Liver (tissue), 9 donors: Measurements from ENCODE around the gene CCKAR. TPM values are rescaled to one million over a fixed set of nuclear protein-coding genes. Genes with fewer than 3 reads are reported as not detected.

ENCODE experiments used
- DNase-seq: peaks from one replicate; pipeline ENCODE4 v3.0.0-alpha.2; 2017; ENCODE audit warnings: low spot score
- H3K27ac ChIP-seq, 2 donors: one replicate each; pipeline ENCODE4 v1.7.0; 2013; ENCODE audit warnings: inconsistent platforms in 2 of 2, low read length in 2 of 2, control low read depth in 1 of 2, low read depth in 1 of 2, mild to moderate bottlenecking in 1 of 2
- H3K27me3 ChIP-seq, 4 donors: one replicate each; pipeline versions ENCODE4 v1.6.1 to v1.7.0; 2013; ENCODE audit warnings: low read length in 3 of 4, inconsistent platforms in 1 of 4, mild to moderate bottlenecking in 1 of 4, moderate library complexity in 1 of 4; ENCODE audit not compliant: control insufficient read depth in 4 of 4, insufficient read depth in 4 of 4
- H3K36me3 ChIP-seq, 4 donors: one replicate each; pipeline versions ENCODE4 v1.6.1 to v1.7.0; 2013; ENCODE audit warnings: low read length in 3 of 4, mild to moderate bottlenecking in 3 of 4, low read depth in 1 of 4, moderate library complexity in 1 of 4; ENCODE audit not compliant: control insufficient read depth in 4 of 4, insufficient read depth in 3 of 4
- H3K4me1 ChIP-seq, 4 donors: one replicate each; pipeline versions ENCODE4 v1.6.1 to v1.7.0; 2013; ENCODE audit warnings: low read length in 3 of 4, mild to moderate bottlenecking in 3 of 4, moderate library complexity in 1 of 4; ENCODE audit not compliant: control insufficient read depth in 4 of 4, insufficient read depth in 4 of 4
- H3K4me3 ChIP-seq, 3 donors: one replicate each; pipeline versions ENCODE4 v1.6.1 to v1.7.0; 2013; ENCODE audit warnings: low read length in 3 of 3, control low read depth in 1 of 3, low read depth in 1 of 3, mild to moderate bottlenecking in 1 of 3
- H3K9ac ChIP-seq, 2 donors: one replicate each; pipeline ENCODE4 v1.7.0; 2013; ENCODE audit warnings: low read length in 2 of 2, mild to moderate bottlenecking in 2 of 2, moderate library complexity in 2 of 2, control low read depth in 1 of 2, low read depth in 1 of 2
- H3K9me3 ChIP-seq, 4 donors: one replicate each; pipeline versions ENCODE4 v1.6.1 to v1.7.0; 2013; ENCODE audit warnings: low read length in 3 of 4; ENCODE audit not compliant: control insufficient read depth in 4 of 4
- EGR1 ChIP-seq, 2 donors: IDR thresholded peaks; 2 replicates each; pipeline ENCODE4 v1.6.1; 2016 to 2018; ENCODE audit warnings: antibody characterized with exemption in 2 of 2, low read depth in 2 of 2
- FOXA2 ChIP-seq: IDR thresholded peaks from 2 replicates; pipeline ENCODE4 v1.6.1; 2016; ENCODE audit warnings: antibody characterized with exemption
- GABPA ChIP-seq, 2 donors: IDR thresholded peaks in 1 of 2; conservative IDR thresholded peaks in 1 of 2; 2 replicates each; pipeline ENCODE4 v1.6.1; 2016; ENCODE audit warnings: antibody characterized with exemption in 2 of 2, mild to moderate bottlenecking in 1 of 2, moderate library complexity in 1 of 2
- HNF4G ChIP-seq: IDR thresholded peaks from 2 replicates; pipeline ENCODE4 v1.6.1; 2016; ENCODE audit warnings: antibody characterized with exemption
- RAD21 ChIP-seq, 2 donors: IDR thresholded peaks; 2 replicates each; pipeline ENCODE4 v1.6.1; 2016; ENCODE audit warnings: antibody characterized with exemption in 2 of 2, mild to moderate bottlenecking in 2 of 2
- RXRA ChIP-seq, 2 donors: IDR thresholded peaks; 2 replicates each; pipeline ENCODE4 v1.6.1; 2017 to 2018; ENCODE audit warnings: antibody characterized with exemption in 2 of 2, mild to moderate bottlenecking in 1 of 2
- YY1 ChIP-seq: IDR thresholded peaks from 2 replicates; pipeline ENCODE4 v1.6.1; 2016; ENCODE audit warnings: antibody characterized with exemption, mild to moderate bottlenecking
- WGBS: extraction: QIAGEN DNeasy Blood & Tissue Kit; methylation state at CpG from one replicate; pipeline ENCODE4 v1.1.7; 2013; 5-methylcytosine and 5-hydroxymethylcytosine counted together
- polyA plus RNA-seq, 2 donors: library from polyadenylated mRNA; stranded (reverse) in 1 of 2; unstranded in 1 of 2; fragments of 200-250 nt in 1 of 2; fragments of >200 nt in 1 of 2; fragmentation: Nextera tagmentation in 1 of 2; extraction: Ambion mirVana in 1 of 2; gene quantifications; one replicate each; pipeline versions ENCODE4 v1.2.1 to v1.2.3, GENCODE V29; 2013 to 2015
- total RNA-seq, 2 donors: library from RNA; depleted of rRNA; stranded (reverse); fragments of >200 nt; gene quantifications; one replicate each; pipeline ENCODE4 v1.2.3, GENCODE V29; 2014
- TF ChIP-seq, protein P1 (sequence below): IDR thresholded peaks from 2 replicates; pipeline ENCODE4 v1.6.1; 2016; ENCODE audit warnings: antibody characterized with exemption
- TF ChIP-seq, protein P2 (sequence below): IDR thresholded peaks from 2 replicates; pipeline ENCODE4 v1.6.1; 2016; ENCODE audit warnings: antibody characterized with exemption, mild to moderate bottlenecking
- TF ChIP-seq, protein P3 (sequence below): fragments of 150-350 bp; IDR thresholded peaks from 2 replicates; pipeline ENCODE4 v1.5.1; 2017; ENCODE audit warnings: improper control_type of control experiment, low read depth, low read length; ENCODE audit not compliant: missing input control
- donor health status: healthy.
- donor health status: healthy.
- donor health status: healthy.
- donor health status: healthy.
- donor health status: healthy.

Gene CCKAR
- total and polyA plus RNA-seq, 4 donors = not detected

DNA sequence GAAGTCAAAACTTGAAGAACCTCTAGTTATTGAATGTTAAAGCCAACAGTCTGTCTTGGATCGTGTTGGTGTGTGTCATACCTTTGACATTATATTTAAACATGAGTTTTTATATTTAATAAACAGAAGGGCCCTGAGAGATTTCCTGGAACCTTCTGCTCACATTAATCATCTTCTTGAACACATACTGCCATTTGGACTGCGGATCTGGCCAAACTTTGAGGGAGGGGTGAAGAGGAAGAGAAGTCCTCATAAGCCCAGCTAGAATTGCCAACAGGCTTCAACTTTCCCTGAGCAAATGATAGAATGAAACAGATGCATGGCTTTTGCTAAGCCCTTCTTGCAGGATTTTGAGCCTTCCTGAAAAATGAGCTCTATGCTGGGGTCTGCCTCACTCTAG, 27.4 kb downstream of the CCKAR start:
- Histone ChIP-seq H3K27ac (no peak overlapping the region), H3K4me1 (no peaks in the 10 kb centered on the region), H3K4me3 (no peak overlapping the region), H3K9ac (no peak overlapping the region), H3K27me3 (no peaks in the 10 kb centered on the region), H3K36me3 (no peaks in the 10 kb centered on the region), H3K9me3 (no peaks in the 10 kb centered on the region)
- WGBS = 73% methylated on average over 2 of the region's 2 CpGs
- TF ChIP-seq RAD21 (IDR thresholded peaks at IDR 0.05) (no peak), FOXA2 (no peak), HNF4G (no peak), YY1 (no peak), GABPA (IDR thresholded peaks at IDR 0.05 in 1 of 2, conservative IDR thresholded peaks at IDR 0.05 in 1 of 2) (no peak)
- TF ChIP-seq, protein P1, sequence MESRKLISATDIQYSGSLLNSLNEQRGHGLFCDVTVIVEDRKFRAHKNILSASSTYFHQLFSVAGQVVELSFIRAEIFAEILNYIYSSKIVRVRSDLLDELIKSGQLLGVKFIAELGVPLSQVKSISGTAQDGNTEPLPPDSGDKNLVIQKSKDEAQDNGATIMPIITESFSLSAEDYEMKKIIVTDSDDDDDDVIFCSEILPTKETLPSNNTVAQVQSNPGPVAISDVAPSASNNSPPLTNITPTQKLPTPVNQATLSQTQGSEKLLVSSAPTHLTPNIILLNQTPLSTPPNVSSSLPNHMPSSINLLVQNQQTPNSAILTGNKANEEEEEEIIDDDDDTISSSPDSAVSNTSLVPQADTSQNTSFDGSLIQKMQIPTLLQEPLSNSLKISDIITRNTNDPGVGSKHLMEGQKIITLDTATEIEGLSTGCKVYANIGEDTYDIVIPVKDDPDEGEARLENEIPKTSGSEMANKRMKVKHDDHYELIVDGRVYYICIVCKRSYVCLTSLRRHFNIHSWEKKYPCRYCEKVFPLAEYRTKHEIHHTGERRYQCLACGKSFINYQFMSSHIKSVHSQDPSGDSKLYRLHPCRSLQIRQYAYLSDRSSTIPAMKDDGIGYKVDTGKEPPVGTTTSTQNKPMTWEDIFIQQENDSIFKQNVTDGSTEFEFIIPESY = no peak
- DNase-seq = no peak

DNA sequence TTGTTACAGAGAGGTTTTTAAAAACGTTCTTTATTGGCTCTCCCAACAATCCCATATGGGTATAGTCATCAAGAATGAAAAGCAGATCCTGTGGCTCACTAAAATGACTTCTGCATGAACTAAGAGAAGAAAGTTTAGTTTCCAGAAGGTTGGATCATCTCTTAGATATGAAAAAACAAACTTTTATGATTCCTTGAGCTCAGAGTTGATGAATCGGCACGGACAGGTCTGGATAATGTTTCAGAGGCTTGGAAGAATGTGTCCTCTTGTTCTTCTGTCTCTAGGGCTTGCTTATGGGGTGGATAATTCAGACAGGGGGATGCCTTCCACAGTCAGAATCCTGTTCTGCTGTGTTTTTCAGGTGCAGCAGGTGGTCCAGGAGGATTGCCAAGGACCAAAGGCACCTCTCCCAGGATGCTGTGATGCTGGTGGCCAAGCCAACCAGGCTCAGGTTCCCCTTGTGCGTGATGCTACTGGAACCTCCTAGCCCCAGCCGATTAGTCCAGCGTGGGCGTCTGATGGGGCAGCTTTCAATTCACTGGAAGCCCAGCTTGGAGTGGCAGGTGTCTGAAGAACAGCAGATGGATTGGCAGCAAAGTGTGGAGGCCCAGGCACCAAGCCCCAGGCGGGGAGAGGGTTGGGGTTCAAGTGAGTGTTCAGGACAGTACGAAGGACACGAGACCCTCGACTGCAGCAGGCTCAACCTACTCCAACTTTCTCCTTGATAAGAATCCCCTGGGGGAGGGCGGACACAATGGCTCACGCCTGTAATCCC, 30.3 kb downstream of the CCKAR start:
- no peak for TF ChIP-seq EGR1 (IDR thresholded peaks at IDR 0.05; ENCODE audit: low read depth in 2 of 2)
- TF ChIP-seq, protein P1 = no peak
- no peaks in the 10 kb centered on the region for H3K9me3 ChIP-seq
- H3K4me3 ChIP-seq = no peak overlapping the region
- 95% methylated on average over 13 of the region's 13 CpGs for WGBS
- no peaks in the 10 kb centered on the region for H3K27me3 ChIP-seq
- no peak for DNase-seq
- no peak overlapping the region for H3K9ac ChIP-seq
- H3K4me1 ChIP-seq = no peaks in the 10 kb centered on the region
- H3K27ac ChIP-seq = no peak overlapping the region
- no peaks in the 10 kb centered on the region for H3K36me3 ChIP-seq

DNA sequence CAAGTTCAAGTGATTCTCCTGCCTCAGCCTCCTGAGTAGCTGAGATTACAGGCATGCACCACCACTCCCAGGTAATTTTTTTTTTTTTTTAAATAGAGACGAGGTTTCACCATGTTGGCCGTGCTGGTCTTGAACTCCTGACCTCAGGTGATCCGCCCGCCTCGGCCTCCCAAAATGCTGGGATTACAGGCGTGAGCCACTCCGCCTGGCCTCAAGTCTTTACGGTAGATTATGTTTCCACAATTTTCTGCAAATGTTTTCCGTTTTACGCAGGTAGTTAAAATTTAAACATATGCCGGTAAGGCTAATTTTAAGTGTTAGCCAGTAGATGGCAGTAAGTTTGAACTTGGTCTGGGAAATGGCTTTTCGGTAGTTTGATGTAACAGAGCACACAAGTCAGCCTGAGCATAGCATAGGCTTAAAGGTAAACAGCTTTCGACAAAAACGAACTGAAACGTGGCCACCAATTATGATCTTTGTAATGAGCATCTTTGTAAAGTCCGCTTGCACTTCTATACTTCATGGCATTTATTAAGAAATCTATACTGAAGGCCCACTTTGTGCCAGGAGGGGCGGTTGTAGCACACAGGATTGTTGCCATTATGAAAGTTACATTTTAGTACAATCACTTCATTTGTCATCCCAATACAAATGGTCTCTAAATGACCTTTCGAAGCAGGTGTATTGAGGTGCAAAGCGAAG, 31.1 kb downstream of the CCKAR start:
- Histone ChIP-seq H3K27ac (no peak overlapping the region), H3K36me3 (no peaks in the 10 kb centered on the region), H3K4me1 (no peaks in the 10 kb centered on the region), H3K9ac (no peak overlapping the region), H3K9me3 (no peaks in the 10 kb centered on the region), H3K27me3 (no peaks in the 10 kb centered on the region), H3K4me3 (no peak overlapping the region)
- WGBS = 21% methylated on average over 19 of the region's 19 CpGs
- no peak for DNase-seq
- TF ChIP-seq RXRA (IDR thresholded peaks at IDR 0.05) (peak in 1 of 2 donors; percentile 17), RAD21 (IDR thresholded peaks at IDR 0.05) (peak; percentile 80 to 84), FOXA2 (peak; percentile 13), YY1 (peak; percentile 31)
- TF ChIP-seq, protein P2, sequence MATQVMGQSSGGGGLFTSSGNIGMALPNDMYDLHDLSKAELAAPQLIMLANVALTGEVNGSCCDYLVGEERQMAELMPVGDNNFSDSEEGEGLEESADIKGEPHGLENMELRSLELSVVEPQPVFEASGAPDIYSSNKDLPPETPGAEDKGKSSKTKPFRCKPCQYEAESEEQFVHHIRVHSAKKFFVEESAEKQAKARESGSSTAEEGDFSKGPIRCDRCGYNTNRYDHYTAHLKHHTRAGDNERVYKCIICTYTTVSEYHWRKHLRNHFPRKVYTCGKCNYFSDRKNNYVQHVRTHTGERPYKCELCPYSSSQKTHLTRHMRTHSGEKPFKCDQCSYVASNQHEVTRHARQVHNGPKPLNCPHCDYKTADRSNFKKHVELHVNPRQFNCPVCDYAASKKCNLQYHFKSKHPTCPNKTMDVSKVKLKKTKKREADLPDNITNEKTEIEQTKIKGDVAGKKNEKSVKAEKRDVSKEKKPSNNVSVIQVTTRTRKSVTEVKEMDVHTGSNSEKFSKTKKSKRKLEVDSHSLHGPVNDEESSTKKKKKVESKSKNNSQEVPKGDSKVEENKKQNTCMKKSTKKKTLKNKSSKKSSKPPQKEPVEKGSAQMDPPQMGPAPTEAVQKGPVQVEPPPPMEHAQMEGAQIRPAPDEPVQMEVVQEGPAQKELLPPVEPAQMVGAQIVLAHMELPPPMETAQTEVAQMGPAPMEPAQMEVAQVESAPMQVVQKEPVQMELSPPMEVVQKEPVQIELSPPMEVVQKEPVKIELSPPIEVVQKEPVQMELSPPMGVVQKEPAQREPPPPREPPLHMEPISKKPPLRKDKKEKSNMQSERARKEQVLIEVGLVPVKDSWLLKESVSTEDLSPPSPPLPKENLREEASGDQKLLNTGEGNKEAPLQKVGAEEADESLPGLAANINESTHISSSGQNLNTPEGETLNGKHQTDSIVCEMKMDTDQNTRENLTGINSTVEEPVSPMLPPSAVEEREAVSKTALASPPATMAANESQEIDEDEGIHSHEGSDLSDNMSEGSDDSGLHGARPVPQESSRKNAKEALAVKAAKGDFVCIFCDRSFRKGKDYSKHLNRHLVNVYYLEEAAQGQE = no peak
- TF ChIP-seq, protein P3, sequence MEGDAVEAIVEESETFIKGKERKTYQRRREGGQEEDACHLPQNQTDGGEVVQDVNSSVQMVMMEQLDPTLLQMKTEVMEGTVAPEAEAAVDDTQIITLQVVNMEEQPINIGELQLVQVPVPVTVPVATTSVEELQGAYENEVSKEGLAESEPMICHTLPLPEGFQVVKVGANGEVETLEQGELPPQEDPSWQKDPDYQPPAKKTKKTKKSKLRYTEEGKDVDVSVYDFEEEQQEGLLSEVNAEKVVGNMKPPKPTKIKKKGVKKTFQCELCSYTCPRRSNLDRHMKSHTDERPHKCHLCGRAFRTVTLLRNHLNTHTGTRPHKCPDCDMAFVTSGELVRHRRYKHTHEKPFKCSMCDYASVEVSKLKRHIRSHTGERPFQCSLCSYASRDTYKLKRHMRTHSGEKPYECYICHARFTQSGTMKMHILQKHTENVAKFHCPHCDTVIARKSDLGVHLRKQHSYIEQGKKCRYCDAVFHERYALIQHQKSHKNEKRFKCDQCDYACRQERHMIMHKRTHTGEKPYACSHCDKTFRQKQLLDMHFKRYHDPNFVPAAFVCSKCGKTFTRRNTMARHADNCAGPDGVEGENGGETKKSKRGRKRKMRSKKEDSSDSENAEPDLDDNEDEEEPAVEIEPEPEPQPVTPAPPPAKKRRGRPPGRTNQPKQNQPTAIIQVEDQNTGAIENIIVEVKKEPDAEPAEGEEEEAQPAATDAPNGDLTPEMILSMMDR = peak; percentile 61
